ENCODE data around the gene RPS6KL1. TPM values are rescaled to one million over a fixed set of nuclear protein-coding genes. Genes with fewer than 3 reads are reported as not detected.

The RPS6KL1 gene
- total and polyA plus RNA-seq, 4 donors, result 1.1 to 5.9 (median 3.8) TPM

DNA sequence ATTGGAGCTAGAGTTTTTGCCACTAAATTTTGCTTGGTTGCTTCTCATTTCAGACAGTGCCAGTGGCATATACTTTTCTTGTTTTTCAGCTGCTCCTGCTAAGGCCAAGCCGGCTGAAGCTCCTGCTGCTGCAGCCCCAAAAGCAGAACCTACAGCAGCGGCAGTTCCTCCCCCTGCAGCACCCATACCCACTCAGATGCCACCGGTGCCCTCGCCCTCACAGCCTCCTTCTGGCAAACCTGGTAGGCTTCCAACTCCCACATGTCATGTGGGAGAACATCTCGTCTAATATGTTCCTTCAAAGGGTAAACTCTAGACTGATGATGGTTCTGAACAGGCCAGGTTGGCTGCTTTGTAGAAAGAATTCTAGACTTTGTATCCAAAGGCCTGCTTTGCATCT lies 30.3 kb downstream of the RPS6KL1 start:
- peaks cover 0 to 13% (median 3%) of the 10 kb centered on the region in 4 donors for H3K4me1 ChIP-seq (ENCODE audit: control insufficient read depth in 4 of 4, insufficient read depth in 4 of 4, low read length in 3 of 4)
- TF ChIP-seq RAD21 (IDR thresholded peaks at IDR 0.05), result no peak
- TF ChIP-seq JUND (IDR thresholded peaks at IDR 0.05), result no peak
- TF ChIP-seq GABPA (IDR thresholded peaks at IDR 0.05 in 1 of 2, conservative IDR thresholded peaks at IDR 0.05 in 1 of 2), result no peak
- no peak for TF ChIP-seq YY1 (IDR thresholded peaks at IDR 0.05)
- TF ChIP-seq, protein P1, sequence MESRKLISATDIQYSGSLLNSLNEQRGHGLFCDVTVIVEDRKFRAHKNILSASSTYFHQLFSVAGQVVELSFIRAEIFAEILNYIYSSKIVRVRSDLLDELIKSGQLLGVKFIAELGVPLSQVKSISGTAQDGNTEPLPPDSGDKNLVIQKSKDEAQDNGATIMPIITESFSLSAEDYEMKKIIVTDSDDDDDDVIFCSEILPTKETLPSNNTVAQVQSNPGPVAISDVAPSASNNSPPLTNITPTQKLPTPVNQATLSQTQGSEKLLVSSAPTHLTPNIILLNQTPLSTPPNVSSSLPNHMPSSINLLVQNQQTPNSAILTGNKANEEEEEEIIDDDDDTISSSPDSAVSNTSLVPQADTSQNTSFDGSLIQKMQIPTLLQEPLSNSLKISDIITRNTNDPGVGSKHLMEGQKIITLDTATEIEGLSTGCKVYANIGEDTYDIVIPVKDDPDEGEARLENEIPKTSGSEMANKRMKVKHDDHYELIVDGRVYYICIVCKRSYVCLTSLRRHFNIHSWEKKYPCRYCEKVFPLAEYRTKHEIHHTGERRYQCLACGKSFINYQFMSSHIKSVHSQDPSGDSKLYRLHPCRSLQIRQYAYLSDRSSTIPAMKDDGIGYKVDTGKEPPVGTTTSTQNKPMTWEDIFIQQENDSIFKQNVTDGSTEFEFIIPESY (IDR thresholded peaks at IDR 0.05), result no peak
- TF ChIP-seq RXRA (IDR thresholded peaks at IDR 0.05), result no peak
- no peak for TF ChIP-seq FOXA1 (IDR thresholded peaks at IDR 0.05)
- TF ChIP-seq, protein P2, sequence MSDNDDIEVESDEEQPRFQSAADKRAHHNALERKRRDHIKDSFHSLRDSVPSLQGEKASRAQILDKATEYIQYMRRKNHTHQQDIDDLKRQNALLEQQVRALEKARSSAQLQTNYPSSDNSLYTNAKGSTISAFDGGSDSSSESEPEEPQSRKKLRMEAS (IDR thresholded peaks at IDR 0.05), result no peak
- peaks cover 6 to 69% (median 56%) of the 10 kb centered on the region in 4 donors for H3K36me3 ChIP-seq (ENCODE audit: control insufficient read depth in 4 of 4, insufficient read depth in 3 of 4, low read depth in 1 of 4, low read length in 3 of 4)
- H3K9me3 ChIP-seq (ENCODE audit: control insufficient read depth in 4 of 4, low read length in 3 of 4), result no peaks in the 10 kb centered on the region
- H3K27me3 ChIP-seq (ENCODE audit: control insufficient read depth in 4 of 4, insufficient read depth in 4 of 4, low read length in 3 of 4), result no peaks in the 10 kb centered on the region
- no peak overlapping the region for H3K4me3 ChIP-seq (ENCODE audit: low read depth in 1 of 3, low read length in 3 of 3)
- DNase-seq (ENCODE audit: low spot score), result no peak
- WGBS, result 81% methylated on average over 5 of the region's 5 CpGs
- H3K9ac ChIP-seq (ENCODE audit: low read depth in 1 of 2, low read length in 2 of 2), result no peak overlapping the region
- no peak overlapping the region for H3K27ac ChIP-seq (ENCODE audit: low read depth in 1 of 2, low read length in 2 of 2)

DNA sequence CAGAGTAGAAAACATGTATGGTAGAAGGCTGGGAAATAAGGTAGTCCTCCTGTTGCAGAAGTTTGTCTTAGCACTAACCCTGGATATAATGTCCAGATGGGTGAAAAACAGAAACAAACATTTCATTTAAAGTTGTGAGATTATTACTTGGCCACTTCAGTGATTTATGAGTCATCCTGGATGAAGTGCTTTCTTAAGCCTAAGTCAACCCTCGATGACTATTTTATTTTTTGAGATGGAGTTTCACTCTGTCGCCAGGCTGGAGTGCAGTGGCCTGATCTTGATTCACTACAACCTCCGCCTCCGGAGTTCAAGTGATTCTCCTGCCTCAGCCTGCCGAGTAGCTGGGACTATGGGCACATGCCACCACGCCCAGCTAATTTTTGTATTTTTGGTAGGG lies 31.2 kb downstream of the RPS6KL1 start:
- 93% methylated on average over 6 of the region's 6 CpGs for WGBS
- Histone ChIP-seq H3K4me3 (ENCODE audit: low read depth in 1 of 3, low read length in 3 of 3) (no peak overlapping the region), H3K9ac (ENCODE audit: low read depth in 1 of 2, low read length in 2 of 2) (no peak overlapping the region), H3K9me3 (ENCODE audit: control insufficient read depth in 4 of 4, low read length in 3 of 4) (no peaks in the 10 kb centered on the region), H3K4me1 (ENCODE audit: control insufficient read depth in 4 of 4, insufficient read depth in 4 of 4, low read length in 3 of 4) (peaks cover 0 to 4% (median 0%) of the 10 kb centered on the region in 4 donors), H3K27me3 (ENCODE audit: control insufficient read depth in 4 of 4, insufficient read depth in 4 of 4, low read length in 3 of 4) (no peaks in the 10 kb centered on the region), H3K36me3 (ENCODE audit: control insufficient read depth in 4 of 4, insufficient read depth in 3 of 4, low read depth in 1 of 4, low read length in 3 of 4) (peaks cover 6 to 62% (median 54%) of the 10 kb centered on the region in 4 donors), H3K27ac (ENCODE audit: low read depth in 1 of 2, low read length in 2 of 2) (no peak overlapping the region)
- DNase-seq (ENCODE audit: low spot score), result no peak
- no peak for TF ChIP-seq SP1 (IDR thresholded peaks at IDR 0.05)
- TF ChIP-seq, protein P3, sequence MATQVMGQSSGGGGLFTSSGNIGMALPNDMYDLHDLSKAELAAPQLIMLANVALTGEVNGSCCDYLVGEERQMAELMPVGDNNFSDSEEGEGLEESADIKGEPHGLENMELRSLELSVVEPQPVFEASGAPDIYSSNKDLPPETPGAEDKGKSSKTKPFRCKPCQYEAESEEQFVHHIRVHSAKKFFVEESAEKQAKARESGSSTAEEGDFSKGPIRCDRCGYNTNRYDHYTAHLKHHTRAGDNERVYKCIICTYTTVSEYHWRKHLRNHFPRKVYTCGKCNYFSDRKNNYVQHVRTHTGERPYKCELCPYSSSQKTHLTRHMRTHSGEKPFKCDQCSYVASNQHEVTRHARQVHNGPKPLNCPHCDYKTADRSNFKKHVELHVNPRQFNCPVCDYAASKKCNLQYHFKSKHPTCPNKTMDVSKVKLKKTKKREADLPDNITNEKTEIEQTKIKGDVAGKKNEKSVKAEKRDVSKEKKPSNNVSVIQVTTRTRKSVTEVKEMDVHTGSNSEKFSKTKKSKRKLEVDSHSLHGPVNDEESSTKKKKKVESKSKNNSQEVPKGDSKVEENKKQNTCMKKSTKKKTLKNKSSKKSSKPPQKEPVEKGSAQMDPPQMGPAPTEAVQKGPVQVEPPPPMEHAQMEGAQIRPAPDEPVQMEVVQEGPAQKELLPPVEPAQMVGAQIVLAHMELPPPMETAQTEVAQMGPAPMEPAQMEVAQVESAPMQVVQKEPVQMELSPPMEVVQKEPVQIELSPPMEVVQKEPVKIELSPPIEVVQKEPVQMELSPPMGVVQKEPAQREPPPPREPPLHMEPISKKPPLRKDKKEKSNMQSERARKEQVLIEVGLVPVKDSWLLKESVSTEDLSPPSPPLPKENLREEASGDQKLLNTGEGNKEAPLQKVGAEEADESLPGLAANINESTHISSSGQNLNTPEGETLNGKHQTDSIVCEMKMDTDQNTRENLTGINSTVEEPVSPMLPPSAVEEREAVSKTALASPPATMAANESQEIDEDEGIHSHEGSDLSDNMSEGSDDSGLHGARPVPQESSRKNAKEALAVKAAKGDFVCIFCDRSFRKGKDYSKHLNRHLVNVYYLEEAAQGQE (IDR thresholded peaks at IDR 0.05), result no peak
- no peak for TF ChIP-seq RXRA (IDR thresholded peaks at IDR 0.05)
- TF ChIP-seq, protein P4, sequence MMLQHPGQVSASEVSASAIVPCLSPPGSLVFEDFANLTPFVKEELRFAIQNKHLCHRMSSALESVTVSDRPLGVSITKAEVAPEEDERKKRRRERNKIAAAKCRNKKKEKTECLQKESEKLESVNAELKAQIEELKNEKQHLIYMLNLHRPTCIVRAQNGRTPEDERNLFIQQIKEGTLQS (IDR thresholded peaks at IDR 0.05), result no peak
- TF ChIP-seq, protein P2 (IDR thresholded peaks at IDR 0.05), result no peak
- TF ChIP-seq YY1 (IDR thresholded peaks at IDR 0.05), result no peak
- no peak for TF ChIP-seq HNF4G (IDR thresholded peaks at IDR 0.05)
- no peak for TF ChIP-seq TAF1 (conservative IDR thresholded peaks at IDR 0.05)
- no peak for TF ChIP-seq JUND (IDR thresholded peaks at IDR 0.05)
- TF ChIP-seq EGR1 (IDR thresholded peaks at IDR 0.05; ENCODE audit: low read depth in 2 of 2), result no peak
- no peak for TF ChIP-seq GABPA (IDR thresholded peaks at IDR 0.05 in 1 of 2, conservative IDR thresholded peaks at IDR 0.05 in 1 of 2)
- no peak for TF ChIP-seq FOXA2 (IDR thresholded peaks at IDR 0.05)
- TF ChIP-seq RAD21 (IDR thresholded peaks at IDR 0.05), result no peak
- no peak for TF ChIP-seq HNF4A (conservative IDR thresholded peaks at IDR 0.05)
- no peak for TF ChIP-seq FOXA1 (IDR thresholded peaks at IDR 0.05)
- TF ChIP-seq, protein P5, sequence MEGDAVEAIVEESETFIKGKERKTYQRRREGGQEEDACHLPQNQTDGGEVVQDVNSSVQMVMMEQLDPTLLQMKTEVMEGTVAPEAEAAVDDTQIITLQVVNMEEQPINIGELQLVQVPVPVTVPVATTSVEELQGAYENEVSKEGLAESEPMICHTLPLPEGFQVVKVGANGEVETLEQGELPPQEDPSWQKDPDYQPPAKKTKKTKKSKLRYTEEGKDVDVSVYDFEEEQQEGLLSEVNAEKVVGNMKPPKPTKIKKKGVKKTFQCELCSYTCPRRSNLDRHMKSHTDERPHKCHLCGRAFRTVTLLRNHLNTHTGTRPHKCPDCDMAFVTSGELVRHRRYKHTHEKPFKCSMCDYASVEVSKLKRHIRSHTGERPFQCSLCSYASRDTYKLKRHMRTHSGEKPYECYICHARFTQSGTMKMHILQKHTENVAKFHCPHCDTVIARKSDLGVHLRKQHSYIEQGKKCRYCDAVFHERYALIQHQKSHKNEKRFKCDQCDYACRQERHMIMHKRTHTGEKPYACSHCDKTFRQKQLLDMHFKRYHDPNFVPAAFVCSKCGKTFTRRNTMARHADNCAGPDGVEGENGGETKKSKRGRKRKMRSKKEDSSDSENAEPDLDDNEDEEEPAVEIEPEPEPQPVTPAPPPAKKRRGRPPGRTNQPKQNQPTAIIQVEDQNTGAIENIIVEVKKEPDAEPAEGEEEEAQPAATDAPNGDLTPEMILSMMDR (IDR thresholded peaks at IDR 0.05; ENCODE audit: low read depth, low read length, missing input control), result no peak
- no peak for TF ChIP-seq NR2F2 (IDR thresholded peaks at IDR 0.05)
- TF ChIP-seq, protein P1 (IDR thresholded peaks at IDR 0.05), result no peak
